Upper lobe of right lung (tissue), 1 donor: ENCODE data around the gene GID4. TPM values are rescaled to one million over a fixed set of nuclear protein-coding genes. Genes with fewer than 3 reads are reported as not detected.

Source experiments
- ATAC-seq: fragments of 200-7000 bp; cut with Tn5 transposase; one replicate; pipeline ENCODE4 v1.9.1; 2020; ENCODE audit warnings: mild to moderate bottlenecking, moderate library complexity
- DNase-seq: peaks from one replicate; pipeline ENCODE4 v3.0.0-alpha.2; 2020
- H3K27ac ChIP-seq: fragments of 200-600 bp; one replicate; pipeline ENCODE4 v1.8.0; 2022
- H3K27me3 ChIP-seq: fragments of 200-600 bp; one replicate; pipeline ENCODE4 v1.8.0; 2022; ENCODE audit warnings: mild to moderate bottlenecking
- H3K36me3 ChIP-seq: fragments of 200-600 bp; one replicate; pipeline ENCODE4 v1.8.0; 2022
- H3K4me1 ChIP-seq: fragments of 200-600 bp; one replicate; pipeline ENCODE4 v1.8.0; 2022
- H3K4me3 ChIP-seq: fragments of 200-600 bp; one replicate; pipeline ENCODE4 v1.8.0; 2022; ENCODE audit warnings: mild to moderate bottlenecking
- H3K9me3 ChIP-seq: fragments of 200-600 bp; one replicate; pipeline ENCODE4 v1.8.0; 2022
- intact Hi-C: fragments of 100-400 bp; cut with DNase I; formaldehyde crosslinking; loops from one replicate; pipeline ENCODE4 v1.11.0; 2022
- long read RNA-seq: library from polyadenylated mRNA; unstranded; transcript quantifications from one replicate; pipeline ENCODE4 v2.0.0, GENCODE V29; 2021
- total RNA-seq: library from RNA; stranded (reverse); fragmentation: NEBNext Ultra II Directional; extraction: Animal tissue kit (Norgen Biotek cat#: 25700); gene quantifications from one replicate; pipeline ENCODE4 v1.2.1, GENCODE V29; 2021
- TF ChIP-seq, protein P1 (sequence below): fragments of 200-600 bp; IDR thresholded peaks from one replicate; pipeline ENCODE4 v1.8.0; 2022; ENCODE audit warnings: antibody characterized with exemption
- donor health status: DM: no; HTN: yes; CAD: no; lungs with severe emphysema.

Gene GID4
- 11.6 TPM for total RNA-seq
- long read RNA-seq, full-length matches to known transcripts, result 17 of 22 reads
- long read RNA-seq, partial matches to known transcripts, result 1 of 22 reads
- long read RNA-seq, other reads (novel, unspliced or antisense), result 4 of 22 reads

DNA sequence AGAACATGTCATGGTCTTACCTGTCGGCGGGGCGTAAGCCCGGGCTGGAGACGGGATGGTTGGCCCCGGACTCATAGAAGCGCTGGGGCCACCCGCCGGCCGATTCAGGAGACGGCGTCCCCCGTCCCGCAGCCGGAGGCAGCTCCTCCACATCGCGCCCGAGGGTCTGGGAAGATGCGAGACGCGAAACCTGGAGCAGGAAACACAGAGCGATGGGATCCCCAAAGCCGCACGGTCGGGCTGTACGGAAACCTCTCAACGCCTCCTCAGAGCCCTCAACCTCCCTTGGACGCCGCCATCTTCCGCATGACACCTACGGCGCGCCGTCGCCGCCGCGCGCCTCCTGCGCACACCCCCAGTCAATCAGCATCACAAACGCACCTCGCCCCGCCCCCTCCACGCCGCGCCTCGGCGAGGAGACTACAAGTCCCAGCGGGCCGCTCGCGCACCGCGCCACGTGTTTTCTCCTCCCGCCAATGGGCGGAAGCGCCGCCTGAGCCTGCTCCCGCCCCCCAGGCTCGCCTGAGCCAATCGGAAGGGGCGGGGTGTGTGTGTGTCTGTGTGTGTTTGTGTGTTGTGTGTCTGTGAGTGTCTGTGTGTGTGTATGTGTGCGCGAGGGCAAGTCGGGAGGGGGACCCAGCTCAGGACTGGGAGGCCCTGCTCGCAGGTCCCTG is at the start of gene GID4, which contains the start of gene ATPAF2:
TSS of gene GID4 (plus strand) at position 548 of the 674 bp plus-strand sequence. CDS start at position 605, 57 bp downstream.
TSS of gene ATPAF2 (minus strand) at position 308 of the 674 bp plus-strand sequence. CDS start at position 153, 155 bp downstream.
- ATAC-seq (peak; percentile 98), DNase-seq (peak; percentile 100)
- no peaks in the 10 kb centered on the region for H3K9me3 ChIP-seq
- H3K4me3 ChIP-seq, result peak within 1 kb of the TSS; percentile 94
- intact Hi-C loops, result no loop called here
- TF ChIP-seq, protein P1, sequence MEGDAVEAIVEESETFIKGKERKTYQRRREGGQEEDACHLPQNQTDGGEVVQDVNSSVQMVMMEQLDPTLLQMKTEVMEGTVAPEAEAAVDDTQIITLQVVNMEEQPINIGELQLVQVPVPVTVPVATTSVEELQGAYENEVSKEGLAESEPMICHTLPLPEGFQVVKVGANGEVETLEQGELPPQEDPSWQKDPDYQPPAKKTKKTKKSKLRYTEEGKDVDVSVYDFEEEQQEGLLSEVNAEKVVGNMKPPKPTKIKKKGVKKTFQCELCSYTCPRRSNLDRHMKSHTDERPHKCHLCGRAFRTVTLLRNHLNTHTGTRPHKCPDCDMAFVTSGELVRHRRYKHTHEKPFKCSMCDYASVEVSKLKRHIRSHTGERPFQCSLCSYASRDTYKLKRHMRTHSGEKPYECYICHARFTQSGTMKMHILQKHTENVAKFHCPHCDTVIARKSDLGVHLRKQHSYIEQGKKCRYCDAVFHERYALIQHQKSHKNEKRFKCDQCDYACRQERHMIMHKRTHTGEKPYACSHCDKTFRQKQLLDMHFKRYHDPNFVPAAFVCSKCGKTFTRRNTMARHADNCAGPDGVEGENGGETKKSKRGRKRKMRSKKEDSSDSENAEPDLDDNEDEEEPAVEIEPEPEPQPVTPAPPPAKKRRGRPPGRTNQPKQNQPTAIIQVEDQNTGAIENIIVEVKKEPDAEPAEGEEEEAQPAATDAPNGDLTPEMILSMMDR, result no peak
- H3K27me3 ChIP-seq, result no peaks in the 10 kb centered on the region
- peaks cover 28% of the 10 kb centered on the region for H3K4me1 ChIP-seq
- H3K27ac ChIP-seq, result peak within 1 kb of the TSS; percentile 70
- no peaks in the 10 kb centered on the region for H3K36me3 ChIP-seq

DNA sequence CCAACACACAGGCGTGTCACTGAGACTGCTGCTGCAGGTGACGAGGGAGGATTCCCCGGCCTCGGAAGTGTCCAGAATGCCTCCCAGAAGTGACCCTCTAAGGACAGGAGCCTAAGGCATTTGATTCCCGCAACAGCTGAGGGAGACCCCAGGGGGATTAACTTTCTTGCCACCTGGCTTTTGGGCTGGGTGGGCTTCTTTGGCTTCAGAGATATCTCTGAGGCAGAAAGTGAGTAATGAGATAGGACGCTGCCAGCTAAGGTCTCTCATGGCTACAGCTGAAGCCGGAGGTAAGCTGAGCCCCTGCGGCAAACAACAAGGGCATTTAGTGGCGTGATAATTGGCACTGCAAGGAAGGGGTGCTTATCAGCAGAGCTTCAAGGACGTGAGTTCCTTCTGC is 49.6 kb upstream of the GID4 start:
- TF ChIP-seq, protein P1, result no peak
- Histone ChIP-seq H3K36me3 (no peaks in the 10 kb centered on the region), H3K27ac (no peak overlapping the region), H3K27me3 (no peaks in the 10 kb centered on the region), H3K9me3 (no peaks in the 10 kb centered on the region), H3K4me1 (no peaks in the 10 kb centered on the region), H3K4me3 (no peak overlapping the region)
- no peak for ATAC-seq
- intact Hi-C loops, result no loop called here
- DNase-seq, result no peak

DNA sequence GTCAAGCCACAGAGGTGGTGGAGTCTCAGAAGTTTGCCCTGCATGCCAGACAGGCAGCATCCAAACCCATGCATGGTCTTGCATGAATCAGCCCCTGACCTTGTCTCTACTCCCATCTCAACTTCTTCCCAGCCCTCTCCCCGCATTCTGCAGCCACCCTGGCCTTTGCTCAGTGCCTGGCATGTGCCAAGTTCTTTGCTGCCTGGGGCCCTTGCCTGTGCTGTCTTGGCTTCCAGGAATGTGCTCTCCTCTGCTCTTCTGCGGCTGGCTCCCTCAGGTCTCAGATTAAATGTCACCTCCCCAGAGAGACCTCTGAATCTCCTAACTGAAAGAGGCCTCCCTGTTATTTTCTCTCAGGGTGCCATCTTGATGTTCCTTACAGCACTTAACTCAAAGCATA is 48.9 kb upstream of the GID4 start:
- DNase-seq (no peak), ATAC-seq (no peak)
- Histone ChIP-seq H3K36me3 (no peaks in the 10 kb centered on the region), H3K27ac (no peak overlapping the region), H3K4me1 (no peaks in the 10 kb centered on the region), H3K9me3 (no peaks in the 10 kb centered on the region), H3K4me3 (no peak overlapping the region), H3K27me3 (no peaks in the 10 kb centered on the region)
- intact Hi-C loops, result no loop called here
- TF ChIP-seq, protein P1, result no peak

DNA sequence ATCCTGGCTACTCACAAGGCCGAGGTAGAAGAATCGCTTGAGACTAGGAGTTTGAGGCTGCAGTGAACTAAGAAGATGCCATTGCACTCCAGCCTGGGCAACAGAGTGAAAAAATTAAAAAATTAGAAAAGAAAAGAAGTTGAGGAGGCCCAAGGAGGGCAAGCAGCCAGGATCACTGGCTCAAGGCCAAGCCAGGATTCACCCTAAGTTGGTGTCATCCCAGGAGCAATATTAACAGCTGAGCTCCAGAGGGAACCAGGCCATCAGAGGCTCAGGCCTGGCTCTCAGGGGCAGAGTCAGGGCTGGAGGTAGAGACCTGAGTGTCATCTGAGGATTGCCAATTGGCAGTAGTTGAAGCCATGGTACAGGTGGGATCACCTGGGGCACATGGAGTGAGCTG is 45.8 kb upstream of the GID4 start:
- Histone ChIP-seq H3K27me3 (no peaks in the 10 kb centered on the region), H3K36me3 (no peaks in the 10 kb centered on the region), H3K4me3 (no peak overlapping the region), H3K9me3 (no peaks in the 10 kb centered on the region), H3K4me1 (no peaks in the 10 kb centered on the region), H3K27ac (no peak overlapping the region)
- DNase-seq (no peak), ATAC-seq (no peak)
- TF ChIP-seq, protein P1, result no peak
- intact Hi-C loops, result no loop called here

DNA sequence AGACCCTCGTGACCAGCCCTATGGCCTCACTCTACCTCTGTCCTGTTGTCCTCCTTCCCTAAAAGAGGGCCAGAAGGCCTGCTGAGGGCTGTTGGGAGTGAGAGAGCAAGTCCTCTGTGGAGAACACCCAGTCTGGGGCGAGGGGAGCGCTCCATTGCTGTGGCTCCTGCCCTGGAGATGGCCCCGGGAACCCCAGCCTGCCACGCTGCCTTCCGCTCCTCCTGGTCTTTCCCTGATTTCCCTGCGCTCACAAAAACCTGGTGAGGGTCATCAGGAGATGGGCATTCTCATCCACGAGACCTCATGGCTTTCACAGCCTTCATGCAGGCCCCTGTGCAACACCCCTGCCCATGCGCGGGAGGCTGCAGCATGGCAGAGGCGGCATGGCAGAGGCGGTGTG is 45.4 kb upstream of the GID4 start:
- no peak for DNase-seq
- H3K27ac ChIP-seq, result no peak overlapping the region
- intact Hi-C loops, result no loop called here
- no peaks in the 10 kb centered on the region for H3K27me3 ChIP-seq
- no peak overlapping the region for H3K4me3 ChIP-seq
- no peaks in the 10 kb centered on the region for H3K4me1 ChIP-seq
- no peaks in the 10 kb centered on the region for H3K9me3 ChIP-seq
- TF ChIP-seq, protein P1, result no peak
- no peaks in the 10 kb centered on the region for H3K36me3 ChIP-seq
- peak; percentile 5 for ATAC-seq
